HG02610 (cell line): ENCODE data around the gene GFAP.
"Not testable (repeated sequence)": the region's sequence is repeated elsewhere in the genome, so short reads cannot be mapped to it uniquely, and the experiment has no call there.

Experiments
- ATAC-seq: cut with Tn5 transposase; IDR thresholded peaks from one replicate; pipeline ENCODE4 v1.9.1; 2021; ENCODE audit warnings: mild to moderate bottlenecking, moderate library complexity; ENCODE audit not compliant: unreplicated experiment

Gene GFAP

DNA sequence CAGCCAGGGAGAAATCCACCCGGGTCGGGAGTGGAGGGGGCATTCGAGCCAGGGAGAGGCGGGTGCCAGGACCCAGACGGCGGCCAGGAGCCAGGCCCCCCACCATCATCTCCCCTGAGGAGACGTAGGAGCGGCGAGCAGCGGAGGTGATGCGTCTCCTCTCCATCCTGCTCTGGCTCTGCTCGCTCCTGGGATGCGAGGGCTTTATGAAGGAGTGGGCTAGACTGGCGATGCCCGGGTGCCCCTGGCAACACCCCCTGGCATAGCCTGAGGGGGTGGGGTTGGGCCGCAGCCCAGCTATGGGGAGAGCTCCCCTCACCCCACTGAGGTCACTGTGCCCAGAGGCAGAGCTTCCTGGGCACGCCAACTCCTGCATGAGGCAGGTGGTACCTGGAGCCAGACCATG lies at the start of gene GFAP:
TSS of gene GFAP (minus strand) at position 180 of the 406 bp plus-strand sequence. CDS start at position 166, 14 bp downstream.
- no peak for ATAC-seq

DNA sequence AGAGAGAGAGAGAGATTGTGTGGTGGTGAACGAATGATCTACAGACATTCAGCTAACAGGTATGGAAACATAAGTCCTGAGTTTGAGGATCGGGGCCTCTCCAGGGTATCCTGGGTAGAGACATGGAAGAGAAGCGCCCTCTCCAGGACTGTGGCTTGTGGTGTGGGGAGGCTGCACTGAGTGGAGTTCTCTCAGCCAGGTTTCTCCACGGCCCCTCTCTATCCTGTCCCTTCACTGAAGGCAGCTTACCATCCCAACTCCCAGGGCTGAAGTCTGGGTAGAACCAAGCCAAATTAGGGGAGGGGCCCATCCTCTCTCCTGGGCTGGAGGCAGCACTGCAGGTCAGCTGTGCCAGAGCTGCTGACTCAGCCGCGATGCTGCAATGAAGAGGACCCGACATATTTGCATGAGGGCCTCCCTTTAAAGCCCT lies 46.6 kb upstream of the GFAP start:
- no peak for ATAC-seq

GRCh38 chr17:44960691-44961090 lies 45.4 kb upstream of the GFAP start:
- no peak for ATAC-seq

DNA sequence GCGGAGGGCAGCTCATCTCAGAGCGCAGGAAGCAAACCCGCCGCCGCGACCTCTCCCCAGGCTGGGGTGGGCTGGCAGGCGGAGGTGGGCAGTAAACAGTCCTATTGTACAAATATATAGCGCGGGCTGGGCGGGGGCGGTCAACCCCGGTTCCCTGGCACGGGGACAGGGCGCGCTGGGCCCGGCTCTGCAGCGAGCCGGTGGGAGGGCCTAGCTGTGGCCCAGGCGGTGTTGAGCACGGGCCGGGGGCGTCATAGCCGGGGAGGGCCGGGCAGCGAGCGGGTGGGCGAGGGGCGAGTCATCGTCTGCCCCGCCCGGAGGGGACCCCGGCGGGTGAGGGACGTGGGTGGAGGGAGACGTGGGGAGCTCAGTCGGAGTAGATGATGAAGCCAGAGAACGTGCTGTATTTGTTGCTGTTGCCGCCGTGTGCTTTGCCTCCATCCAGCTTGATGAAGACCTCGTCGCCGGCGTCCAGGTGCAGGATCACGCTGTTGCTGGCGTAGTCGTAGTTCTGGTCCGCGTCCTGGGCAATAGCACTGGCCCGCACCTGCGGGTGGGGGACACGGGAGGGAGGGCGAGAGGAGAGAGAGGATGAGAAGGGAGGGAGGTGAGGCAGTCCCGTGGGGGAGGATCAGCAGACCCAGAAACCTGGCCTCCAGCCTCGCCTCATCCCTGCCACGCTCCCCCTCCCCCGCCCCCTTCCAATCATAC lies 44.7 kb upstream of the GFAP start:
- ATAC-seq: no peak

- no peak for ATAC-seq
These were observed 42.0 kb upstream of the GFAP start for GRCh38 chr17:44956998-44957981.

GRCh38 chr17:44955674-44956425 lies 40.5 kb upstream of the GFAP start:
- no peak for ATAC-seq

GRCh38 chr17:44952946-44953475 lies 37.7 kb upstream of the GFAP start:
- ATAC-seq: no peak

DNA sequence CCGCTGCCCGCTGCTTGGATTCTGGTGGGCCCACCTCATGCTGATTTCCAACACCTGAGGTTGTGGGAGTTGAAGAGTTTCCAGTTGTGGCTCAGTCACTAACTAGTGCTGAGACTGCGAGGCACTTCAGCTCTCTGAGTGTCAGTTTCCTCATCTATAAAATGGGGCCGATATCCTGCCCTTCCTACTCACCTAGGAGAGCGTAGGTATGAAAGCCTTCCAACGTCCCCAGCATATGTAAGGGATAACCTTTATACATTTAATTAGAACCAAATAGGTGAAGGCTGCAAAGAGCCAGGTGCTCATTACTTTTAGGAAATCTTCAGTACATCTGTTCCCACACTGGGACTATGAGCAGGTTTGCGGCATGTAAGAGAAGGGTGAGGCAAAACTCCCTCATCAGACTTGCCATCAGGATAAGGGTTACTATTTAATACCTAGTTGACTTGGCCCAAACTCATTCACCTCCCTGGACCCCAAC lies 33.1 kb upstream of the GFAP start:
- no peak for ATAC-seq

- ATAC-seq: peak; percentile 91
These were observed 32.4 kb upstream of the GFAP start, which contains the start of gene KIF18B for GRCh38 chr17:44947461-44948314. KIF18B (minus strand) TSS chr17:44947773; CDS start chr17:44936344, 11,429 bp downstream.

DNA sequence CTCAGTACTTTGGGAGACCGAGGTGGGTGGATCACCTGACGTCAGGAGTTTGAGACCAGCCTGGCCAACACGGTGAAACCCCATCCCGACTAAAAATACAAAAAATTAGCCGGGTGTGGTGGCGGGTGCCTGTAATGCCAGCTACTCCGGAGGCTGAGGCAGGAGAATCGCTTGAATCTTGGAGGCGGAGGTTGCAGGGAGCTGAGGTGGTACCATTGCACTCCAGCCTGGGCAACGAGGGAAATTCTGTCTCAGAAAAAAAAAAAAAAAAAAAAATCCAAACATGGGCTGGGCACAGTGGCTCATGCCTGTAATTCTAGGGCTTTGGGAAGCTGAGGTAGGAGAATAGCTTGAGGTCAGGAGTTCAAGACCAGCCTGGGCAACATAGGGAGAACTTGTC lies 30.4 kb upstream of the GFAP start:
- not testable (repeated sequence) for ATAC-seq

DNA sequence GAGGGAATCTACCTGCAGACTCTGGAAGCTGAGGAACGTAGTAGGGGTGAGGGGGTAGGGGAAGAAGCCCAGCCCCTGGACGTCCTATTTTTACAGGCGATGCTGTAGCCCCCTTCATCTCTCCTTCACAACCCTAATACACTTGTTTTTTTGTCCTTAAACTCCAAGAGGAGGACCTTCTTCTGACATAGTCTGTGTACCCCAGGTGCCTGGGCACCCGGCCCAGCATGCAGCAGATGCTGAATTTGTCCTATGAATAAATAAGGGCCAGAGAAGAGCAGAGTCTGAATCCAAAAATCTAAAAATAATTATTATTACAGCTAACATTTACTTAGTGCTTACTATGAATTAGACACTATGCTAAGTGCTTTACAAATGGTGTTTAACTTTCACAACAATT lies 27.2 kb upstream of the GFAP start:
- ATAC-seq: no peak

- ATAC-seq: no peak
These were observed 26.5 kb upstream of the GFAP start for GRCh38 chr17:44941712-44942331.

GRCh38 chr17:44940768-44941167 lies 25.5 kb upstream of the GFAP start:
- no peak for ATAC-seq

DNA sequence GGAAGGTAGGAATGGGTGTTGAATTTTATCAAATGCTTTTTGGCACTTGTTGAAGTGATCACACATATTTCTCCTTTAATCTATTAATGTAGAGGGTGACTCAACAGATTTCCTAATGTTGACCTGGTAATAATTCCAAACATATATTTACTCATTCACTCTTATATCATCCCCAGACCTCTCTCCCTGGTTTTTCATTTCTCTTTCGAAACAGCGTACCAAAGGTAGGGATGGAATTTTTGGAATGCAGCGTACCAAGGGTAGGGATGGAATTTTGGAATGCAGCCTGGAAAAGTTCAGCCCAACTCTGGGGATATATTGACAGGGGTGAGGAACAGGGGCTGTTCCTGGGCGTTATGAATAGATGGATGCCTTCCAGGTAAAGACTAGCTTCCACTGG lies 25.0 kb upstream of the GFAP start:
- ATAC-seq: no peak

DNA sequence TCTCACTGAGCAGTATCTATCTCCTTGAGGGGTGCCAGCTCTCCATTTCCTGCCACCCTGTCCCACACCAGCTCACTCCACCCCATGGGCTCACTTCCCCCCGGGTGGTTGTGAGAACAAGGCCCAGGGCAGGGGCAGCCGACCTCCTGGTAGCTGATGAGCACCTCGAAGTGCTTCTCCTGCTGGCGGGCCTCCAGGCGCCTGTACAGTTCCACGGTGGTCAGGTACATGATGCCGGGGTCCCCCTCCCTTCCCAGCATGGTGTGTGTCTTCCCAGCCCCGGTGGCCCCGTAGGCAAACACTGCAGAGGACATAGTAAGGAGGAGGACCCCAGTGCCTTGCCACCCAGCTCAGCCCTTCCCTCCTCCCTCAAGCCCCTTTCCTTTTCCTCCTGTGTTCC lies 19.8 kb upstream of the GFAP start:
- ATAC-seq: no peak

- ATAC-seq: no peak
These were observed 19.4 kb upstream of the GFAP start for GRCh38 chr17:44934745-44935105.

DNA sequence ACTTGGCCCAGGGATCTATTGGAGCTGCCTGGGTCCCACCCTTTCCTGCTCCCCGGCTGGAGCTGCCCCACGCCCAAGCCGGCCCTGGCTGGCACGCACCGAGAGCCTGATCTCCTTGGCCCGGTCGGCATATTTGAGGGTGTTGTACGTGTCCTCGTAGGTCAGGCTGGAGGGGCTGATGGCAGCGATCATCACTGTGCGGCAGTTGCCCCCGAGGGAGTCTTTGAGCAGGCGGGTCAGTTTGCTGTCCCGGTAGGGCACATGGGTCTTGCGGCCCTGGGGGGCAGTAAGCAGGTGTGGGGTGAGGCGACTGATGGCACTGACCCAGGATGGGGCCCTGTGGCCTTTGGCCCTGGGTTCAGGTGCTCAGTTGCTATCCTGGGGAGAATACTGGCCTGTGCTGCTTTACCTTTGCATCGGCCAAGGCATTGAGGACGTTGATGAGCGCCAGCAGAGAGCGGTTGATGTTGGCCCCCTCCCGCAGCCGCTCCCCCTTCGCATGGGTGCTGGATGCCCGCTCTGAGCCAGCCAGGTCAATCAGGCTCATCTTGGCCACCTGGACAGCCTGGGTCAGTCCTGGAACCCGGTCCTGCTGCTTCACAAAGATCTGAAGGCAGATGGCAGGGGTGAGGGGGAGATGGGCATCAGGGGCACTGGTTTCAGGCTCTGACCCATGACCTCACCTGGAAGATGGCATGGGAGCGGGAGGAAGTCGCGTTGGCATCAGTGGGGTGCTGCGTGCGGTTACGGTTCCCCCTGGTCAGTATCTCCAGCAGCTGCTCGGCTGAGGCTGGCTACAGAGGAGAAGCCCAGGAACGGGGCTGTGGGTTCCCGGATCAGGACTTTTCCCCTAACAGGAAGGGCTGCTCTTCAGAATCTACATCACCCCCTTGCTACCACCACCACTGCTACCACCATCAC lies 18.8 kb upstream of the GFAP start:
- no peak for ATAC-seq

GRCh38 chr17:44932787-44933097 lies 17.4 kb upstream of the GFAP start:
- no peak for ATAC-seq
